NCI-H526 treated with DMSO at 0.1 percent for 48 hours (cell line): ENCODE results near the gene PLEK.
A peak's percentile ranks its signal among the peaks of the same experiment; 100 is the strongest.
"Not testable (repeated sequence)": the region's sequence is repeated elsewhere in the genome, so short reads cannot be mapped to it uniquely, and the experiment has no call there.

Experiments
- DNase-seq: peaks from one replicate; lab custom pipeline; 2025; lab: John Stamatoyannopoulos, UW

The PLEK gene

GRCh38 chr2:68385220-68385906, 20.3 kb downstream of the PLEK start:
- DNase-seq, result no peak

DNA sequence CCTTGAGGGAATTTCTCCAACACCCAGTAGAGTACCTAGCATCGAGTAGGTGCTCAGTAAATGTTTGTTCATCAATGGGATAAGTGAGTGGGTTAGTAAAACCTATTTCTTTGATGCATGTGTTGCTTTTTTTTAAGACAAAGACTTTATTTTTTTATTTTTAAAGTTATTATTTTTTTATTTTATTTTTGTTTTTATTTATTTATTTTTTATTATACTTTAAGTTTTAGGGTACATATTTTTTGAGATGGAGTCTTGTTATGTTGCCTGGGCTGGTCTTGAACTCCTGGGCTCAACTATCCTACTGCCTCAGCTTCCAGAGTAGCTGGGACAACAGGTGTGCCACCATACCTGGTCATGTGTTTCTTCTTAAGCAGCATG, 20.8 kb downstream of the PLEK start:
- no peak for DNase-seq

GRCh38 chr2:68386365-68386764, 21.3 kb downstream of the PLEK start:
- no peak for DNase-seq

GRCh38 chr2:68387408-68388350, 22.6 kb downstream of the PLEK start:
- DNase-seq, result no peak

DNA sequence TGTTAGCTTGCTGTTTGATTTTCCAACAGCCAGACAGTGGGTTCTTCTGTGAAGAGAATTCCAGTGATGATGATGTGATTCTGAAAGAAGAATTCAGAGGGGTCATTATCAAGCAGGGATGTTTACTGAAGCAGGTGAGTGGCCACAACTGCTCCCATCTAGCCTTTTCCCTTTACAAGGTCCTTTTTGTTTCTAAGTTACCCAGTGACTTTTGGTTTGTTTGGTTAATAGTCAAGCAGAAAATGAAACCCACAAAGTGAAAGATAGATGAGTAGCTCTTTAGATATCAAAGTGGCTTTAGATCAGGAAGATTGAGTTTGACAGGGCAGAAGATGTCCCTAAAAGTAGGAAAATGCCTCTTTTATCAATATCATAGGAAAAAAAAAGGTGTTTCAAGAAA, 23.3 kb downstream of the PLEK start:
- DNase-seq, result no peak

GRCh38 chr2:68388772-68389171, 23.7 kb downstream of the PLEK start:
- no peak for DNase-seq

GRCh38 chr2:68390114-68390513, 25.0 kb downstream of the PLEK start:
- DNase-seq, result no peak

DNA sequence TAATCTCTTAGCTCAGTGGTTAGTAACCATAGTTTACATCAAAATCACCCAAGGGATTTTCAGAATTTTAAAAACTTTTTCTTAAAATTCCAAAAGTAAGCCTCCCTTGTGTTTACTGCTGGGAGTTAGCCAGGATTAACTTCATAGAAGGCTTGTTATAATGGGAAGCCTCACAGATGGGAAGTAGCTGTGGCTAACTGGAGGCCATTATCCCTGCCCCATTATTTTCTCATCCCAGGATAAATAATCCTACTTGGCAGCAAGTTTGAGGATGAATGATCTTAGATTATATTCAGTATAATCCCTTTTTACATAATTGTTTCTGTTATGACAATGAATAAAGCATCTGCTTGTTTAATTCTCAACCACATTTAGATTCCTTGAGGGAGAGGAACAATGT, 25.5 kb downstream of the PLEK start:
- DNase-seq, result no peak

- DNase-seq, result no peak
Observed at GRCh38 chr2:68391099-68391498, 26.0 kb downstream of the PLEK start.

- no peak for DNase-seq
Observed at GRCh38 chr2:68391869-68392268, 26.8 kb downstream of the PLEK start.

- DNase-seq, result no peak
Observed at GRCh38 chr2:68396093-68396492, 31.0 kb downstream of the PLEK start.

GRCh38 chr2:68397704-68398263, 32.7 kb downstream of the PLEK start:
- not testable (repeated sequence) for DNase-seq

GRCh38 chr2:68403199-68403644, 38.1 kb downstream of the PLEK start:
- peak; percentile 55 for DNase-seq

DNA sequence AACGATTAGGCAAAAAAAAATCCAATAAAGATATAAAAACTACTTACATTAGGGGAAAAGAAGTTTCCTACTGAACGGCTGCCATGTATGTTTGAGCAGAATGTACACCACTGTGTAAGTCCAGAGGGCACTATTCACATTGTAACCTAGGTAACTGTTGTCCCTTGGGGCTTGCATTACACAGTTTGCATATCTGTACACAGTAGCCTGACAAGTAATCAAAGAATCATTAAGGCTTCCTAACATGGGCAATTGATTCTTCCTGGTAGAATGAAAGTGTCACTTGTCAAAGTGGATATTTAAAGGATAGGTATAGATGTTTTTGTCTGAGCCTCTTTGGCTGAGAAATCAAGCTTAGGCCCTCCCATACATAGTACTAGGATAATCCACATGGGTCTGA, 39.1 kb downstream of the PLEK start:
- DNase-seq, result peak; percentile 92

DNA sequence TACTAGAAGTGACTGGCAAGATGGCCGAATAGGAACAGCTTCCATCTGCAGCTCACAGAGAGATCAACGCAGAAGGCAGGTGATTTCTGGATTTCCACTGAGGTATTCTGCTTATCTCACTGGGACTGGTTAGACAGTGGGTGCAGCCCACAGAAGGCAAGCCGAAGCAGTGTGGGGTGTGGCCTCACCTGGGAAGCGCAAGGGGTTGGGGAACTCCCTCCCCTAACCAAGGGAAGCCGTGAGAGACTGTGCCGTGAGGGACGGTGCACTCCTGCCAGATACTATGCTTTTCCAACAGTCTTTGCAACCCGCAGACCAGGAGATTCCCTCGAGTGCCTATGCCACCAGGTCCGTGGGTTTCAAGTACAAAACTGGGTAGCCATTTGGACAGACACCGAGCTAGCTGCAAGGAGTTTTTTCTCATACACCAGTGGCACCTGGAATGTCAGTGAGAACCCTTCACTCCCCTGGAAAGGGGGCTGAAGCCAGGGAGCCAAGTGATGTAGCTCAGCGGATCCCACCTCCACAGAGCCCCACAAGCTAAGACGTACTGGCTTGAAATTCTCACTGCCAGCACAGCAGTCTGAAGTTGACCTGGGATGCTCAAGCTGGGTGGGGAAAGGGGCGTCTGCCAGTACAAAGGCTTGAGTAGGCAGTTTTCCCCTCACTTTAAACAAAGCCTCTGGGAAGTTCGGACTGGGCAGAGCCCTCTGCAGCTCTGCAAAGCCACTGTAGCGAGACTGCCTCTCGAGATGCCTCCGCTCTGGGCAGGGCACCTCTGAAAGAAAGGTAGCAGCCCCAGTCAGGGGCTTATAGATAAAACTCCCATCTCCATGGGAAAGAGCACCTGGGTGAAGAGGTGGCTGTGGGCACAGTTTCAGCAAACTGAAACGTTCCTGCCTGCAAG, 40.1 kb downstream of the PLEK start:
- no peak for DNase-seq

DNA sequence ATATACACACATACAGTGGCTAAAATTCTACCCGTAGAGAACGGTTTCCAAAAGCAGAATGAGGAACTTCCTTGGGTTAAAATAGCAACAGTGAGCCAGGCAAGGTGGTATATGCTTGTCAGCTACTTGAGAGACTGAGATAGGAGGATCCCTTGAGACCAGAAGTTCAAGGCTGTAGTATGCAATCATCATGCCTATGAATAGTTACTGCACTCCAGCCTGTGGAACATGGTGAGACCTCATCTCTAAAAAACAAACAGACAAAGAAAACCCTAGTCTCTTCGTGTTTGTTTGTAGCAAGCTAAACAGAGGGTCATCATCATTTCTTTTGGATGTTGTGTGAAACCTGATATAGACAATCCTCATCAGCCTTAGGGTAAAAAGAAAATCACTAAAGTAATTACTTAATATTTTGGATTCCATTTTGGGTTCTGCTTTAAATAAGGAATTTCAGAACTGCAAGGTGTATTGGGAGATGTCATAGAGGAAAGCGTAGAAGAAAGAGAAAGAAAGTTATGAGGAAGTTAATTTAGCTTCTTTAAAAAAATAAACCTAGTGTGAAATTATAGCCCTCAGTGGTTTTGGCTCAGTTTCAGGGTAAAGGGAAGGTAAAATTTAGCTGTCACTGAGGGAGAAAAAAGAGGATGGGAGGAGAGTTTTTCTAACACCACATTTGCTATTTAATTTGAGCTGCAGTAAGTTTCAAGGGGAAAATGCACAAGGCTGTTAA, 46.5 kb downstream of the PLEK start:
- DNase-seq, result no peak

DNA sequence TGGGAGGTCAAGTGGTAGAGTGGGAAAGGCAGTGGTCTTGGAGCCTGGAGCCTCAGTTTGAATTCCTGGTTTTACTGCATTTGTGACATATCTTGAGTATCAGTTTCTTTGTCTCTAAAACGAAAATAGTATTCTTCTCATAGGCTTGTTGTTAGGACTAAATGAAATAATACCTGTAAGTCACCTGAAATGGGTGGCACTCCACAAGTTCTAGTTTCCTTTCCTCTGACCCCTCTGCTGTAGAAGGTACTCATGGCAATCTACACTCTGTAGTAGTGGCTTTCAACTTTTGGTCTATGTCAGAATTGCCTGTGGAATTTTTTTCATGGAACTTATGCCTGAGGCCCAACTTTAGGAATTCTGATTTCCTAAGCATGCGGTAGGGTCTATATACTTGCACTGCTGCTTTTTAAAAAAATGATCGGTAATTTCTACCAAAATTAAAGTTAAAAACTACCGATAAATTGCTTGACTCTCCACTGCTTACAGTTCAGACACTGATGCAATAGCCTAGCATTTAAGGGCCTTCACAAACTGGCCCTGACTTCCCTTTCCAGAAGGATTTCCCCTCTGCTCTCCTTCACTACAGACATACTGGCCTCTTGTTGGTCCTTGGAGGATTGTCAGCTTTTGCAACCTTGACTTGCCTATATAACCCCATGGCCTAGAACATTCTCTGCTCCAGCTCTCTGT, 47.2 kb downstream of the PLEK start:
- no peak for DNase-seq

DNA sequence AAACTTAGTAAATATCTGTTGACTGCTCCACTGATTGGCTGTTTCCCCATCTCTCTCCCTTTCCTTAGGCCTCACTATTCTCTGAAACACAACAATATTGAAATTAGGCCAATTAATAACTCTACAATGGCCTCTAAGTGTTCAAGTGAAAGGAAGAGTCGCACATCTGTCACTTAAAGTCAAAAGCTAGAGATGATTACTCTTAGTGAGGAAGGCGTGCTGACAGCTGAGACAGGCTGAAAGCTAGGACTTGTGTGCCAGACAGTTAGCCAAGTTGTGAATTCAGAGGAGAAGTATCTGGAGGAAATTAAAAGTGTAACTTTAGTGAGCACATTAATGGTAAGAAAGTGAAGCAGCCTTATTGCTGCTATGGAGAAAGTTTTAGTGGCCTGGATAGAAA, 48.4 kb downstream of the PLEK start:
- DNase-seq, result no peak

- DNase-seq, result no peak
Observed at GRCh38 chr2:68414452-68414851, 49.4 kb downstream of the PLEK start.

- DNase-seq, result no peak
Observed at GRCh38 chr2:68414876-68415275, 49.8 kb downstream of the PLEK start.

DNA sequence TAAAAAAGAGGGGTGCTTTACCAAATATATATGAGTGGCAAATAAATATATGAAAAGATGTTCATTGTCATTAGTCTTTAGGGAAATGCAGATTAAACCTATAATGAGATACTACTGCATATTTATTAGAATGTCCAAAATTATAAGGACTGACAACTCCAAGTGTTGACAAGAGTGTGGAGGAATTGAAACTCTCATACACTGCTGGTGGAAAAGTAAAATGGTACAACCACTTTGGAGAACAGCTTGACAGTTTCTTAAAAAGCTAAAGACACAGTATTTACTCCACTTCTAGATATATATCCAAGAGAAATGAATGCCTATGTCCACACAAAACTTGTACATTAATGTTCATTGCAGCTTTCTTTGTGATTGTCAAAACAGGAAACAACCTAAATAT, 50.4 kb downstream of the PLEK start:
- no peak for DNase-seq
